WI38 (cell line): ENCODE measurements around the gene ANKRD10.

Source experiments
- H3K4me3 ChIP-seq: 2 replicates; pipeline ENCODE4 v1.5.1; 2011; ENCODE audit warnings: low read depth, mild to moderate bottlenecking, control low read depth, low read length
- CTCF ChIP-seq: IDR thresholded peaks from 2 replicates; pipeline ENCODE4 v1.5.1; 2012; ENCODE audit warnings: low read depth, mild to moderate bottlenecking, control low read depth, low read length

ANKRD10 gene

DNA sequence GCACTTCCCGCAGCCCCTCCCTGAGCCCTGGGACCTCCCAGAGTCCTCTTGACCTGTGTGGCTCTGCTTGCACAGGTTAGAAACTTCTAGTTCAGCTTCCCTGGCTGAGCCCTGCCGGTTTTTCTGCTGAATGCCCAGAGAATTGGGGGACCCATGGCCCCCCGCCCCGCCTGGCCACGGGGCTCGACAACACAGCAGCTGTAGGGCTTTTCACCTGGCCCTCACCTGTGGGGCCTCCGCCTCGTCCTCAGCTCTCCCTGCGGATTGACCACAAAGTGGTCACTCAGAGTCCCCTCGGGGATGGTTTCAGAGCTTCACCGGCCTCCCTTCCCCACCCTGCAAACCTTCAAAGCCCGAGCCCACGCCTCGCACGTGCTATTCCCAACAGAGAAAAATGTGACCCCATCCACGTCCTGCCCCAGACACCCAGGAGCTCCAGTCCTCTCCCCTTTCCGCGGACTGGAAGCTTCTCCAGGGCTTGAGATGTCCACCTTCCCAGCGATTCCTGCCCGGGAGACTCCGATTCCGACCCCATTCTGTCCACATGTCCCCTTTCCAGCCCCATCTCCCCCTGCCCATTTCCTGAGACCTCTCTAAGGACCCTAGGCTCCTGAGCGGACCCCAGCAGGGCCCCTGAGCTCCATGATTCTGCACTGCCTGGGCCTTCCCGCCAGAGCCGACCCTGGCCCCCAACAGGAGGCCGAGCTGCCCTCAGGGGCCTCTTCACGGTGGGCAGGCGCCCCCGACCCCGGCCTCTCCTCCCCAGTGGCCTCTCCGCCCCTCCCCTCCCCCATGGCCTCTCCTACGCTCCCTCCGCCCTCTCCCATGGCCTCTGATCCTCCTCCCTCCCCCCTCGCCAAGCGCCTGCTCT, 41.9 kb downstream of the ANKRD10 start:
- TF ChIP-seq CTCF: no peak
- H3K4me3 ChIP-seq: no peak overlapping the region

- TF ChIP-seq CTCF: no peak
- no peak overlapping the region for H3K4me3 ChIP-seq
These were observed 42.7 kb downstream of the ANKRD10 start for GRCh38 chr13:110872034-110872767.

- TF ChIP-seq CTCF: no peak
- H3K4me3 ChIP-seq: peak overlapping the region; percentile 49
These were observed 44.8 kb downstream of the ANKRD10 start for GRCh38 chr13:110869805-110870706.

GRCh38 chr13:110869231-110869804, 45.6 kb downstream of the ANKRD10 start:
- no peak for TF ChIP-seq CTCF
- H3K4me3 ChIP-seq: peak overlapping the region; percentile 49

DNA sequence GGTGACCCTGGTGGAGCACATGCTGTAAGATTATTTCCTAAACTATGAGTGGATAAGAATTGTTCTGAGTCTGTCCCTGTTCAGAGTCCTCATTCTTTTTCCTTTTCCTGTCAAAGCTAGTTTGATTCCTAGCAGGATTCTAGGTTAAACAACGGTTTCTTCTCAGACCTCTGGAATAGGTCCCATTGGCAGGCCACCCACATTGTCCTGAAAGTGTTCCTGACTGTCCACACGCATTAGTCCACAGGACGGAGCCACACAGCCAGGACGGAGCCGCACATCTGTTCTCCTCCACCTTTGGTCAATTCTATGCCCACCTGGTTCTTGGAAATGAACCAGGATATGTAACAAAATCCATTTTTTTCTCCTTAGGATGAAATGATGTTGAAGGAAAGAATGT, 46.1 kb downstream of the ANKRD10 start:
- H3K4me3 ChIP-seq: no peak overlapping the region
- TF ChIP-seq CTCF: no peak

DNA sequence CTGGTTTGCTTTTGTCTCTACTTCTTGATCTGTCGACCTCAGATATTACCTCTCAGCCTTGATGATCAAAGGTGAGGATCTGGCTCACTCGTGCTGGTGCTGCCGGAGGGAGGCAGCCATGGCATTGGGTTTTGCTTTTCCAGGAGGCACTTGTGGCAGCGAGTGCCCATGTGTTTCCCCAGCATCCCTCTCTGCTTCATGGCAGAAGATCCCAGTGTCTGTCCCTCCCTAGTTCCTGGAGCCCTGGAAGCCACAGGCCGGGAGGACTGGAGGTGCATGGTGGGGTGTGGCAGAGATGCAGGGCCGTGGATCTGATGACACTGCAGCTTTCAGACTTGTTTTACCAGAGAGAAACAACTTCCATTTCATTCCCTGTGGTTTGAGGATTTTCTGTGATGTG, 47.5 kb downstream of the ANKRD10 start:
- no peak for TF ChIP-seq CTCF

More for the DNA sequence above, 47.5 kb downstream of the ANKRD10 start:
- no peak overlapping the region for H3K4me3 ChIP-seq
